B cell (primary cell): Measurements from ENCODE around the gene SLC37A2. TPM values are rescaled to one million over a fixed set of nuclear protein-coding genes. Genes with fewer than 3 reads are reported as not detected.

Experiments
- ATAC-seq: fragments of 200-7000 bp; cut with Tn5 transposase; one replicate; pipeline ENCODE4 v1.10.0; 2021; ENCODE audit warnings: low read depth, mild to moderate bottlenecking, moderate number of reproducible peaks, moderate library complexity
- CTCF ChIA-PET: fragments of 350-600 bp; sonication (Branson Sonifier 250); formaldehyde crosslinking; loops from one replicate; lab custom pipeline; 2021; ENCODE audit warnings: antibody characterized with exemption, inconsistent platforms; lab: Charles Lee
- POLR2A ChIA-PET: fragments of 350-600 bp; sonication (Branson Sonifier 250); formaldehyde crosslinking; loops from one replicate; lab custom pipeline; 2021; ENCODE audit warnings: antibody characterized with exemption; lab: Charles Lee
- DNase-seq: peaks from one replicate; pipeline ENCODE4 v3.0.0; 2013
- H2AFZ ChIP-seq: 2 replicates; pipeline ENCODE4 v1.6.1; 2012; ENCODE audit warnings: mild to moderate bottlenecking, low read depth, low read length; ENCODE audit not compliant: insufficient read depth, poor library complexity, severe bottlenecking
- H3K27ac ChIP-seq, 2 donors: 1 replicate in 1 of 2; 2 replicates in 1 of 2; pipeline ENCODE4 v1.5.1; 2012 to 2013; ENCODE audit warnings: low read length in 2 of 2, mild to moderate bottlenecking in 2 of 2, moderate library complexity in 1 of 2
- H3K27me3 ChIP-seq, 4 experiments: fragments of 200-600 bp in 1 of 4; sonication (generic) in 1 of 4; replicated peaks in 1 of 4; 1 replicate in 2 of 4; 2 replicates in 2 of 4; pipeline versions ENCODE4 v1.6.1 to v1.7.0; 2013 to 2016; ENCODE audit warnings: low read length in 3 of 4, mild to moderate bottlenecking in 2 of 4, mixed read lengths in 1 of 4, moderate library complexity in 1 of 4; ENCODE audit not compliant: insufficient read depth in 4 of 4, control insufficient read depth in 3 of 4; ENCODE audit errors: control extremely low read depth in 1 of 4
- H3K36me3 ChIP-seq, 2 experiments: replicated peaks in 1 of 2; 1 replicate in 1 of 2; 2 replicates in 1 of 2; pipeline versions ENCODE4 v1.6.1 to v1.7.1; 2013; ENCODE audit warnings: low read length in 1 of 2; ENCODE audit not compliant: insufficient read depth in 2 of 2, control insufficient read depth in 1 of 2; ENCODE audit errors: control extremely low read depth in 1 of 2, extremely low read depth in 1 of 2
- H3K4me1 ChIP-seq, 2 donors: fragments of 200-600 bp in 1 of 2; sonication (generic) in 1 of 2; 1 replicate in 1 of 2; 2 replicates in 1 of 2; pipeline versions ENCODE4 v1.5.1 to v1.6.1; 2013 to 2017; ENCODE audit warnings: low read length in 2 of 2; ENCODE audit not compliant: control insufficient read depth in 2 of 2, insufficient read depth in 2 of 2
- H3K4me2 ChIP-seq: replicated peaks from 2 replicates; pipeline ENCODE3; 2012; ENCODE audit warnings: mild to moderate bottlenecking, low read depth, low read length; ENCODE audit not compliant: poor library complexity, severe bottlenecking
- H3K4me3 ChIP-seq, 5 experiments: fragments of 200-600 bp in 1 of 5; sonication (generic) in 1 of 5; 1 replicate in 3 of 5; 2 replicates in 2 of 5; pipeline versions ENCODE4 v1.5.1 to v1.7.0; 2011 to 2016; ENCODE audit warnings: low read length in 4 of 5, mild to moderate bottlenecking in 4 of 5, low read depth in 2 of 5, control low read depth in 1 of 5, moderate library complexity in 1 of 5; ENCODE audit not compliant: insufficient read depth in 1 of 5; ENCODE audit errors: control extremely low read depth in 1 of 5, extremely low read depth in 1 of 5
- H3K79me2 ChIP-seq: fragments of 200-600 bp; sonication (generic); one replicate; pipeline ENCODE4 v1.6.0; 2016; ENCODE audit warnings: low read length; ENCODE audit not compliant: control insufficient read depth, insufficient read depth
- H3K9ac ChIP-seq: fragments of 200-600 bp; sonication (generic); 2 replicates; pipeline ENCODE4 v1.6.1; 2017; ENCODE audit warnings: mild to moderate bottlenecking, low read length, moderate library complexity
- H3K9me3 ChIP-seq, 3 donors: one replicate each; pipeline versions ENCODE4 v1.6.1 to v1.7.1; 2013; ENCODE audit warnings: low read length in 2 of 3; ENCODE audit not compliant: control insufficient read depth in 2 of 3, insufficient read depth in 1 of 3; ENCODE audit errors: control extremely low read depth in 1 of 3
- H4K20me1 ChIP-seq: 2 replicates; pipeline ENCODE4 v1.6.0; 2012; ENCODE audit warnings: mild to moderate bottlenecking, low read length; ENCODE audit not compliant: insufficient read depth, control insufficient read depth, poor library complexity, severe bottlenecking
- H3K27ac Mint-ChIP-seq: one replicate; pipeline ENCODE4 v1.8.0; 2021; ENCODE audit warnings: mixed read lengths
- H3K27me3 Mint-ChIP-seq: one replicate; pipeline ENCODE4 v1.8.0; 2021; ENCODE audit warnings: mixed read lengths
- H3K4me1 Mint-ChIP-seq: one replicate; pipeline ENCODE4 v1.8.0; 2021; ENCODE audit warnings: mixed read lengths
- H3K4me3 Mint-ChIP-seq: one replicate; pipeline ENCODE4 v1.8.0; 2021; ENCODE audit warnings: mixed read lengths
- H3K9me3 Mint-ChIP-seq: one replicate; pipeline ENCODE4 v1.8.0; 2022; ENCODE audit warnings: mixed read lengths; ENCODE audit not compliant: insufficient read depth
- EZH2 ChIP-seq: IDR thresholded peaks from 2 replicates; pipeline ENCODE4 v1.6.1; 2012; ENCODE audit warnings: borderline replicate concordance, low read depth, mild to moderate bottlenecking, moderate library complexity, low read length; ENCODE audit not compliant: insufficient read depth, poor library complexity, severe bottlenecking
- WGBS: methylation state at CpG from one replicate; pipeline ENCODE4 v1.1.5; 2013; ENCODE audit warnings: missing lambda C conversion rate; ENCODE audit not compliant: insufficient coverage; 5-methylcytosine and 5-hydroxymethylcytosine counted together
- intact Hi-C: fragments of 100-400 bp; cut with micrococcal nuclease; formaldehyde crosslinking; loops from one replicate; pipeline ENCODE4 v1.10.0; 2022
- polyA plus RNA-seq: library from polyadenylated mRNA; depleted of rRNA; stranded (reverse); fragments of >200 nt; gene quantifications from 2 replicates; pipeline ENCODE4 v1.2.3, GENCODE V29; 2012
- total RNA-seq, 2 donors: library from RNA; stranded (reverse); fragments of 120-200 nt in 1 of 2; gene quantifications; 1 replicate in 1 of 2; 2 replicates in 1 of 2; pipeline versions ENCODE4 v1.2.3 to v1.2.4, GENCODE V29; 2013 to 2022
- TF ChIP-seq, protein P1 (sequence below): fragments of 200-600 bp; IDR thresholded peaks from one replicate; pipeline ENCODE4 v1.8.0; 2022; ENCODE audit warnings: antibody characterized with exemption, mild to moderate bottlenecking

SLC37A2 gene
- total and polyA plus RNA-seq, 2 donors (not counting 1 experiment from before 2014, with no cell fraction given), result 7.6 to 27.0 TPM

DNA sequence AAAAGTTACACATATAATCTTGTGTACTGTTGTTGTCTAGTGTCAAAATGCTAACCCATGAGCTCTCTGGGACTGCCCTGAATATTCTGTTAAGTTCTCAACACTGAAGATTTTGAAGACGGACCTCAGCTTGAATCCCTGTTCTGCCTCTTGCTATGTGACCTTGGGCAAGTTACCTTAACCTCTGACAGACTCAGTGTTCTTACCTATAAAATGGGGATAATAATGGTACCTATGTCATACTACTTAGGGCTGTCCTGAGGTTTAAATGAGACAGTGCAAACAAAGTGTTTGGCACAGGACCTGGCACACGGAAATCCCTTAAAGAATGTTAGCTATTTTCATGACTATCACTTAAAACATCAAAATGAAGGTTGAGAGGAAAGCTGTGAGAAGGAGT is 37.0 kb downstream of the SLC37A2 start:
- peaks cover 17 to 40% of the 10 kb centered on the region in 2 experiments for H3K36me3 ChIP-seq
- Mint-ChIP-seq H3K4me3 (no peak overlapping the region), H3K27ac (no peak overlapping the region), H3K27me3 (no peaks in the 10 kb centered on the region), H3K9me3 (no peaks in the 10 kb centered on the region), H3K4me1 (no peaks in the 10 kb centered on the region)
- H3K4me1 ChIP-seq, result no peaks in the 10 kb centered on the region
- no peak for TF ChIP-seq EZH2
- TF ChIP-seq, protein P1, sequence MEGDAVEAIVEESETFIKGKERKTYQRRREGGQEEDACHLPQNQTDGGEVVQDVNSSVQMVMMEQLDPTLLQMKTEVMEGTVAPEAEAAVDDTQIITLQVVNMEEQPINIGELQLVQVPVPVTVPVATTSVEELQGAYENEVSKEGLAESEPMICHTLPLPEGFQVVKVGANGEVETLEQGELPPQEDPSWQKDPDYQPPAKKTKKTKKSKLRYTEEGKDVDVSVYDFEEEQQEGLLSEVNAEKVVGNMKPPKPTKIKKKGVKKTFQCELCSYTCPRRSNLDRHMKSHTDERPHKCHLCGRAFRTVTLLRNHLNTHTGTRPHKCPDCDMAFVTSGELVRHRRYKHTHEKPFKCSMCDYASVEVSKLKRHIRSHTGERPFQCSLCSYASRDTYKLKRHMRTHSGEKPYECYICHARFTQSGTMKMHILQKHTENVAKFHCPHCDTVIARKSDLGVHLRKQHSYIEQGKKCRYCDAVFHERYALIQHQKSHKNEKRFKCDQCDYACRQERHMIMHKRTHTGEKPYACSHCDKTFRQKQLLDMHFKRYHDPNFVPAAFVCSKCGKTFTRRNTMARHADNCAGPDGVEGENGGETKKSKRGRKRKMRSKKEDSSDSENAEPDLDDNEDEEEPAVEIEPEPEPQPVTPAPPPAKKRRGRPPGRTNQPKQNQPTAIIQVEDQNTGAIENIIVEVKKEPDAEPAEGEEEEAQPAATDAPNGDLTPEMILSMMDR, result no peak
- H3K79me2 ChIP-seq, result peaks cover 25% of the 10 kb centered on the region
- DNase-seq, result no peak
- ChIA-PET POLR2A (no interaction called here), CTCF (interaction anchor here (0.6 to 1.5 kb wide), 2 partner anchors 11 to 129 kb away, joined by 3 read pairs; no protein-coding TSS in a partner anchor)
- H4K20me1 ChIP-seq, result no peaks in the 10 kb centered on the region
- ATAC-seq, result no peak
- no peak overlapping the region for H3K4me2 ChIP-seq
- no peak overlapping the region for H2AFZ ChIP-seq
- WGBS, result 100% methylated on average over 1 of the region's 2 CpGs
- no peak overlapping the region for H3K4me3 ChIP-seq
- H3K27ac ChIP-seq, result no peak overlapping the region
- H3K9ac ChIP-seq, result no peak overlapping the region
- no peaks in the 10 kb centered on the region for H3K9me3 ChIP-seq
- no peaks in the 10 kb centered on the region for H3K27me3 ChIP-seq
- intact Hi-C loops, result no loop called here

DNA sequence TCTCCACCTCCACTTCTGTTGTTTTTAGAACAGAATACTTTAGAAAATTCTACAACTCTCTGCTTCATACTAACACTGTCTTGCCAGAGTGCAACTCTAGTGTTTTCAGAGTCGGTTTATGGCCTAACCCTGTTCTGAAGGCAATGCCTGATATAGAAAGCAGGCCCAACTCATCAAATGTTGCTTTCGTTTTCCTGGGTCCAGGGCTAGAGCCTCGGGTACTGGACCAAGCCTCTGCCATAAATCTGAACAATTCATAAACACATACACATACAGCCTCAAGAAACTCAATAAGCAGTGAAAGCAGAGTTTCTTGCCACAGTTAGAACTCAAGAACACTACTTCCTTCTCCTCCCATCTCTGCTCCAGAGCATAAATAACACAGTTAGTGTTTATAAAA is 38.5 kb downstream of the SLC37A2 start:
- no peak overlapping the region for H3K4me2 ChIP-seq
- no peak overlapping the region for H3K27ac Mint-ChIP-seq
- WGBS, result 97% methylated on average over 3 of the region's 3 CpGs

More for the DNA sequence above, 38.5 kb downstream of the SLC37A2 start:
- no peaks in the 10 kb centered on the region for H3K27me3 ChIP-seq
- H3K27me3 Mint-ChIP-seq, result no peaks in the 10 kb centered on the region
- H3K27ac ChIP-seq, result no peak overlapping the region
- H3K9me3 Mint-ChIP-seq, result no peaks in the 10 kb centered on the region
- H3K4me1 ChIP-seq, result no peaks in the 10 kb centered on the region
- TF ChIP-seq, protein P1, result no peak
- no peak for TF ChIP-seq EZH2
- intact Hi-C loops, result no loop called here
- DNase-seq (no peak), ATAC-seq (no peak)
- no peak overlapping the region for H3K4me3 ChIP-seq
- ChIA-PET POLR2A (no interaction called here), CTCF (no interaction called here)
- H3K9me3 ChIP-seq, result peaks cover 0 to 1% (median 0%) of the 10 kb centered on the region in 3 donors
- no peak overlapping the region for H3K4me3 Mint-ChIP-seq
- H3K36me3 ChIP-seq, result peaks cover 17 to 40% of the 10 kb centered on the region in 2 experiments
- no peaks in the 10 kb centered on the region for H3K4me1 Mint-ChIP-seq
- H4K20me1 ChIP-seq, result no peaks in the 10 kb centered on the region
- peaks cover 35% of the 10 kb centered on the region for H3K79me2 ChIP-seq
- H2AFZ ChIP-seq, result no peak overlapping the region
- H3K9ac ChIP-seq, result no peak overlapping the region
